ENCODE results near the gene ARL6.

The ARL6 gene, protein sequence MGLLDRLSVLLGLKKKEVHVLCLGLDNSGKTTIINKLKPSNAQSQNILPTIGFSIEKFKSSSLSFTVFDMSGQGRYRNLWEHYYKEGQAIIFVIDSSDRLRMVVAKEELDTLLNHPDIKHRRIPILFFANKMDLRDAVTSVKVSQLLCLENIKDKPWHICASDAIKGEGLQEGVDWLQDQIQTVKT

GRCh38 chr3:97764407-97765238 lies at the start of gene ARL6:
TSS of gene ARL6 (plus strand) at chr3:97764758. CDS start at chr3:97768108, 3,350 bp downstream.
- in situ Hi-C loops (cut with MboI; ENCODE audit: low sequenced_read_pairs), result no loop called here

DNA sequence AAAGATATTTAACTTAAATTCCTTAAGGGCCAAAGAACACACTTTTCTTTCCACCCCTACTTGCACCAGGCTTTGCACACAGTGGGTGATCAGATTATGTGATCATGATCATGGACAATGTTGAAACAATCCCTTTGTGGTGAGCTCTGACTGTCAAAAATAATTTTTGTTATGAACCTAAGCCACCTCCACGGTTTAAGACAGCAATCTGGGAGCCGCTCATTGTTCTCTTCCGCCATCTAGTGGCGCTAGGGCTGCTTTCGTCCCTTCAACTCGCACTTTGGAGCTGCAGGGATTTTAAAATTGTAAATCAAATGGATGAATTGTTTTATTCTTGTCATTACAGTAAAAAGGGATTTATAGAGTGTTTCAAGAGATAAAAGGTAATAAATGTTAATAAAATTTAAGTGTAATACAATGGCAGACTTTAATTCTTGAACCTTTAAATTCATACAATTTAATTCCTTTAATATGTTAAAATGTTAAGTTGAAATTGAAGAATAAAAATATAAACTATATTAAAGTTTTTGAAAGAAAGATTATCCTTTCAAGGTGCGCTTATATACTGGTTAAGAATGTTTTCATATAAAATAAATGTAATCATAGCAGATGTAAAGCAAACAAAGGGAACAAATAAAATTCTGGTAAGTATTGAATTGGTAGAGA lies 45.3 kb upstream of the ARL6 start:
- in situ Hi-C loops (cut with MboI; ENCODE audit: low sequenced_read_pairs), result no loop called here

DNA sequence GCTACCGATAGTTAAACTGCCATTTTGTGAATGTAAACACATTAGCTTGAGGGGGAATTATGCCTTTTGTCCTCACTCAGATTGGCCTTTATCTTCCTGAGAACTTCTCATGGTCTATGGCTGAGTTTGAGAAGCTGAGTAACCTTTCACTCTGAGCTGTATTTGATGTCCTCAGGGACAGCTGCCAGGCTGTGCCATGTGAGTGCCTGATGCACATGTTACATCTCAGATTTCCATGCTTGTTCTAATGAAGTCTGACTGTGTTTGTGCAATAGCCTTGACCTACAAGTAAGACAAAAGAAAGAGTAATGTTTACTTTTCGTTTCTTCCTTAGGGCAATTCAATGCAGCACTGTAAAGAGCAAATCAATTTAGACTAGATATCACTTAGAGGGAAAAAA lies 44.1 kb upstream of the ARL6 start:
- in situ Hi-C loops (cut with MboI; ENCODE audit: low sequenced_read_pairs), result no loop called here

DNA sequence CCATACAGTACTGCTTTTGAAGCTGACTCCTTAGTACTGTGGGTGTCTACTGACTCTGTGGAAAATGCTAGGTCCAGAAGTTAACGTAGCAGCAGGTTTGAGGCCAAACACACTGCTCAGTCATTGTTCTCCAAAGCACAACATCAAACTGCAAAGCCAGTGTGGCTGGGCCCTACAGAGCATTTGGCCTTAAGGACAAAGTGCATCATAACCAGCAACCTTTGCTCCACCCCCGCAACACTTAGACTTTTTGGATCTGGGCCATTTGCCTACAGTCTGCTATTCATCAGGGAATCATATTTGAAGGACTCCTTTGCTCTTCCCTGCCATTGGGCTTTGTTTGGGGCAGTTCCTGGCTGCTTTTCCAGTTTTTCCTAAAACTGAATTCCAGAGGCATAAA lies 43.1 kb upstream of the ARL6 start:
- in situ Hi-C loops (cut with MboI; ENCODE audit: low sequenced_read_pairs), result no loop called here

GRCh38 chr3:97736928-97737327 lies 27.6 kb upstream of the ARL6 start:
- in situ Hi-C loops (cut with MboI; ENCODE audit: low sequenced_read_pairs), result no loop called here

GRCh38 chr3:97738761-97739160 lies 25.8 kb upstream of the ARL6 start:
- in situ Hi-C loops (cut with MboI; ENCODE audit: low sequenced_read_pairs), result no loop called here

DNA sequence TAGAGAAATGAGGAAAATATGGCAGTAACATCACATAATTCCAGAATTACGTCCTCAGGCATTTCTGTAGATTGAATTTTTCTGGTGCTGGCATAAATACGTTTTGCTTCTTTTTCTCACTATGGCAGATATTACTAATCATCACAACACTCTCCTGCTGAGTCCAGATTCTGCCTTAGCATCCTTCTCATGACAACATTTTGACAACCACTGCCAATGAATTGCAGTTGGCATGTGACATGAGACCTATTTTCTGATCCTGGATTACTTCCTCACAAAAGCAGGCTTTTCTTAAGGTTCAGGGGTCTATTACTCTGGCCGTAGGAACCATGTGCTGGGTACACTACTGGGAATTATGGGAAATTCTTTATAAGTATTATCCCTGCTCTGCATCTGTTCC lies 22.5 kb upstream of the ARL6 start:
- in situ Hi-C loops (cut with MboI; ENCODE audit: low sequenced_read_pairs), result no loop called here

- in situ Hi-C loops (cut with MboI; ENCODE audit: low sequenced_read_pairs), result no loop called here
These were observed 20.3 kb upstream of the ARL6 start for GRCh38 chr3:97744289-97744688.

- in situ Hi-C loops (cut with MboI; ENCODE audit: low sequenced_read_pairs), result no loop called here
These were observed 762 bp upstream of the ARL6 start for GRCh38 chr3:97763586-97764406.

DNA sequence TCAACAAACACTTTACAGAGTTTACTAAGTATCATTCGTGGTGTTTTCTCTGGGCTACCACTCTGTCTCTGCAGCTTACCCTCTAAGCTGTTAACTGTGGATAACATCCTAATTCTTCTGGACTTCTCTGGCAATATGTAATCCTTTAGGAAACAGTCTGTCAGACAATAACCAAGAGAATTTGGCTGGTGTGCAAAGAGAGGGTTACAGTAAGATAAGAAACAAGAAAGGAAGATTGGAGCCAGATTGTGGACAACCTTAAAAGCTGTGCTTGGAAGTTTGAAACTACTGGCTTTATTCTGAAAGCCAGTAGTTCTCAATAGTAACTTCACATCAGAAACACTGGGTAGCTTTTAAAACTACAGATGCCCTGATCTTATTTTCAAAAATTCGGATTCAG lies 778 bp downstream of the ARL6 start:
- in situ Hi-C loops (cut with MboI; ENCODE audit: low sequenced_read_pairs), result no loop called here

- in situ Hi-C loops (cut with MboI; ENCODE audit: low sequenced_read_pairs), result no loop called here
These were observed 8.4 kb downstream of the ARL6 start for GRCh38 chr3:97772926-97773325.

DNA sequence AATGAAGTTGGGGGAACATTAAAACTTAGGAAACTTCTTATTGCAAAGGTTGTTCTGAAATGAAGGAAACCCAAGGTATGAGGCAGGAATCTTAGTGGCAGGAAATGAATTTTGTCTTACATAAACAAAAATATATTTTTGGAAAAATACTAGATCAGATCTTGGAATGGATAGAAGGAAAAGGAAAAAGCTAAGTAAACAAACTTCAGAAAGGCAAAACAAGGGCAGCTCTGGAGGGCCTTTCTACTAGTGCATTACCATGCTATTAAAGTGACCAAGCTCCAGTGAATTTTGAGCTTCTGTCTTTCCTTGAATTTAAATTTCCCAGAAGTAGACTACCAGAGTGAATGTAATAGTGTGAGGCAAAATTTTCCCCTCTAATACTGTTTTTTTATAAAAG lies 13.6 kb downstream of the ARL6 start:
- in situ Hi-C loops (cut with MboI; ENCODE audit: low sequenced_read_pairs), result loop anchor here (25.0 kb wide), 1 partner anchor 559 kb away; no protein-coding TSS in a partner anchor

GRCh38 chr3:97793420-97794019 lies 29.0 kb downstream of the ARL6 start:
- in situ Hi-C loops (cut with MboI; ENCODE audit: low sequenced_read_pairs), result loop anchor here (10.0 to 25.0 kb wide), 2 partner anchors 231 to 544 kb away; no protein-coding TSS in a partner anchor

GRCh38 chr3:97795951-97796350 lies 31.4 kb downstream of the ARL6 start:
- in situ Hi-C loops (cut with MboI; ENCODE audit: low sequenced_read_pairs), result loop anchor here (10.0 to 25.0 kb wide), 2 partner anchors 229 to 541 kb away; no protein-coding TSS in a partner anchor

DNA sequence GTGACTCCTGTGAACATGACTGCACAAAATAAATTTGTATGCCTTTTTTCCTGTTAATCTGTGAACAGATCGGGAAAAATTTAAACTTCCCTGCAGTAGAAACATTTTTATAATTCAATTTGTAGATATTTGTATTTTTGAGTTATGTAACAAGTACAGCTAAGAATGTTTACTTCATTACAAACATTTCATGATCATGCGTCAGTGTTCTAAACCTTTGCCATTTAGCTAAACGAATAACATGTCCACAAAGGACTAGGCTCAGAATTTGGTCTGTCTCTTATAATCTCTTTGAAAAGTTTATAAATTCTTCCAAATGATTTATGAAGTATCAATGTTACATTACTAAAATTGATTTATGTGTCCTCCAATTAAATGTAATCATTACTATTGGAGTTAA lies 39.9 kb downstream of the ARL6 start:
- in situ Hi-C loops (cut with MboI; ENCODE audit: low sequenced_read_pairs), result no loop called here

- in situ Hi-C loops (cut with MboI; ENCODE audit: low sequenced_read_pairs), result no loop called here
These were observed 46.3 kb downstream of the ARL6 start for GRCh38 chr3:97810779-97811390.

GRCh38 chr3:97815149-97815917 lies 50.8 kb downstream of the ARL6 start:
- in situ Hi-C loops (cut with MboI; ENCODE audit: low sequenced_read_pairs), result no loop called here

GRCh38 chr3:97816811-97817210 lies 52.3 kb downstream of the ARL6 start:
- in situ Hi-C loops (cut with MboI; ENCODE audit: low sequenced_read_pairs), result no loop called here

DNA sequence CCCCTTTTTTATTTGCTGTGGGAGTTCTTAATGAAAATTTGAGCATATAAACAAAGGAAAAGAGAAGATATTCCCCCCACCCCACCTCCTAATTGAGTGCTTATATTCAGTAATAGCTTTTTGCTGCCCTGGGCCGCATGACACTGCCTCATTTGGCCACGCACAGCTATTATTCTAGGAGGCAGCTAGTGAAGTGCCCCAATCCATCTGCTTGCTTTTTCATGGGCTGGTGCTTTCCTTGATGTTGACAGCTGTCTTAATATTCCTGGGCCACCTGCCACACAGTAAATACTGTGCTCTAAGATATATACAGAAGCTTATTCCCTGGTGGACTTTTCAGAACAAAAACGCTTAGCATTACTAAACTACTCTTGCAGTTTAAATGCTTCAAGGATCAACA lies 53.4 kb downstream of the ARL6 start:
- in situ Hi-C loops (cut with MboI; ENCODE audit: low sequenced_read_pairs), result no loop called here
